ENCODE results near the gene HRH2.
"Not testable (repeated sequence)": the region's sequence is repeated elsewhere in the genome, so short reads cannot be mapped to it uniquely, and the experiment has no call there.

The HRH2 gene

GRCh38 chr5:175649967-175650366 is 7.9 kb upstream of the HRH2 start:
- no peak for DNase-seq

GRCh38 chr5:175650430-175651205 is 7.3 kb upstream of the HRH2 start:
- not testable (repeated sequence) for DNase-seq

GRCh38 chr5:175652741-175653663 is 4.9 kb upstream of the HRH2 start:
- DNase-seq = no peak

GRCh38 chr5:175653763-175654162 is 4.1 kb upstream of the HRH2 start:
- DNase-seq = no peak

DNA sequence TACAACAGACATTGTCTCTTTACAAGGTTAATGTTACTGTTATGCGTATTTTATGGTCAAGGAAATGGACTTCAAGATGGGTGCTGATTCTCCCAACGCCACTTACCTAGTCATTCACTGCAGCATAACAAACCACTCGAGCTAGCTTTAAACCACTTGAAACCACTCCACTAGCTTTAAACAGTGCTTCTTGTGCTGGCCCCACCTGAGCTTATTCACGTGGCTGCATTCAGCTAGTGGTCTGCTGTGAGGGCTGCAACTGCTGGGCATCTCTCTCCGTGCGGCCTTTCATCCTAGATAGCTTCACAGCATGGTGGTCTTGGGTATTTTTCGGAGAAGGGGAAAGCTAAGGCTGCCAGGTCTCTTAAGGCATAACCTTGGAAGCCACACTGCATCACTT is 3.5 kb upstream of the HRH2 start:
- no peak for DNase-seq

DNA sequence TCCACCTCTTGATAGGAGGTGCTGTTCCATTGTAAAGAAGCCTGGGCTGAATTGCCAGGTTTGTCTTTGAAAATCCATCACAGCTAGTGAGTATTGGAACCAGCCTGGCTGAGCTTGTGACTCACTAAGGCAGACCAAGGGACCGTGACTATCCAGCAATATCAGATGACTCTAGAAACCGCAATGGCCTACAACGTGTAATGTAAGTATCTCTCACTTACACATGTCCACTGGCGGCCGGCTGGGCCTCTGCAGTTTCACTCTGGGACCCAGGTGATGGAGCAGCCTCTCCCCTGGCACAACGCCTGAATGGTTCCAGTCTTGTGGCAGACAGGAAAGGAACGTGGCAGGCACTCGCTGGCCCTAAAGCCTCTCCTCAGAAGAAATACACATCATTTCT is 3.1 kb upstream of the HRH2 start:
- no peak for DNase-seq

DNA sequence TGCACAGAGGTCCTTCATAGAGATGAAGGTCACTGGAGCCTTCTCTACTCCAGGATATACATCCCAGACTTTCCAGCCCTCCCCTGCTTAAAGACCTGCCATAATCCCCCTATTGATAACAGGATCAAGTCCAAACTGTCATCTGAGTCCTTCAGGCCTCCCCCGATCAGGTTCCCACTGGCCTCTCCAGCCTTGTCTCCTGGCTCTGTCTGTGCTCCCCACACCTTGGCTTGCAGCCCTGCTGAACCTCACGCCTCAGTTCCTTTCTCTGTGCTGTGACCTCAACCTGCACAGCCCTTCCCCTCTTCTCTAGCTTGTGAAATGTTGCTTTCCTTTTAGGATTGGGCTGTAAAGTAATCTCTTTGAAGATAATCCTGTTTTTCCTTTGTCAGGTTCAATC is 2.5 kb upstream of the HRH2 start:
- no peak for DNase-seq

- DNase-seq = no peak
Measured at GRCh38 chr5:175656966-175657365, 905 bp upstream of the HRH2 start.

GRCh38 chr5:175658299-175659145 is 651 bp downstream of the HRH2 start:
- no peak for DNase-seq

- no peak for DNase-seq
Measured at GRCh38 chr5:175659546-175660253, 1.8 kb downstream of the HRH2 start.

- DNase-seq = peak; percentile 8
Measured at GRCh38 chr5:175663186-175664184, 5.6 kb downstream of the HRH2 start.

- no peak for DNase-seq
Measured at GRCh38 chr5:175664723-175665122, 6.9 kb downstream of the HRH2 start.

DNA sequence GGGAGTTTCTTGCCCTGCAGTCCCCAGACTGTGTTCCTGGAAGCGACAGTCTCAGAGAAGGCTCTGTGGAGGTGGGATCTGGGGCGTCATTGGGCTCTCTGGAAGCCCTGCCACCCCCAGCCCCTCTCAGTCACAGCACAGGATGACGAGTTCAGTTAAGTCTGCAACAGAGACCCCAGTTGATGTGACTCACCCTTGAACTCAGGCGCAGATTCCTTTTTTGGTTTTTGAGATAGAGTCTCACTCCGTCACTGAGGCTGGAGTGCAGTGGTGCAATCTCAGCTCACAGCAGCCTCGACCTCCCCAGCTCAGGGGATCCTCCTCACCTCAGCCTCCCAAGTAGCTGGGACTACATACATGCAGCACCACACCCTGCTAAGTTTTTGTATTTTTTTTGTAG is 8.3 kb downstream of the HRH2 start:
- DNase-seq = no peak

- DNase-seq = no peak
Measured at GRCh38 chr5:175668006-175668405, 10.1 kb downstream of the HRH2 start.

DNA sequence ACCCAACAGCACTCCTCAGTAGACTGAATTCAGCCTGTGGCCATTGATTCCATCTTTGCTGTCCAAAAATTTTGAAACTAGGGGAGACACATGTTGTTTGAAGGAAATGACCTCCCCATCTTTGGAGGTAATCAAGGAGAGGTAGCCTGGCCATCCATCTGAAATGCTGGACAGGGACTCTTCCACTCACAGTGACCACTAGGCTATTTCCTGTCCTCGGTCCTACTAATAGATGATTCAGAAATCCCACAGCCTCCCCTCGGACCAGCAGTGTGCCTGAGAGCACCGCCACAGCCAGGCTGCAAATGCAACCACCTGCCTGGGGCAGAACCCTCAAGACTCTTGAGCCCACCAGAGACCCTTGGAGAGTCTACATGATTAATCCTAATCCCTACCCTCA is 12.5 kb downstream of the HRH2 start:
- no peak for DNase-seq

GRCh38 chr5:175671013-175671412 is 13.1 kb downstream of the HRH2 start:
- no peak for DNase-seq

DNA sequence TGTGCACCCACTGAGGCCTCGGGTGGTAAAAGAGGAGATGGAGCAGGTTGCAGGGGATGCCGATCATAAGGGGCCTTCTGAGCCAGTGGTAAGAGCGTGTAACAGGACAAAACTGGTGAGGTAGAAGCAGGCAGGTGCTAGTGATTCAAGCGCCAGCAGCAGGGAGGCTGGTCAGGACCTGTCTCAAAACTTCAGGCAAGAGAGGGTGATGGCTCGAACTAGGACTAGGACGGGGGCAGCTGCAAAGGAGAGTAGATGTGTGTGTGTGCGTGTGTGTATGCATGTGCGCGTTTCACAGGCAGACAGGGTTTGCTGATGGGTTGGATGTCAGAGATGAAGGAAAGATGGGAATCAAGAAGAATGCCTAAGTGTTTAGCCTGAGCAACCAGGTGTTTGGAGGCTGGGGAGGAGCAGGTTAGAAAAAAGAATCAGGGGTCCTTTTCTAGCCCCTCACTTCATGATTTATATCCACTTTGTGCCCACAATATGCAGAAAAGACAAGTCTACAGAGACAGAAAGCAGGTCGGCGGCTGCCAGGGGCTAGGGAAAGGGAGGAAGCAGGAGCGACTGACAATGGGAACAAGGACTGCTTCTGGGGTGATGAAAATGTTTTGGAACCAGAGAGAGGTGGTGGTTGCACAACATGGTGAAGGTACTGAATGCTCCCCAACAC is 15.2 kb downstream of the HRH2 start:
- DNase-seq = no peak

DNA sequence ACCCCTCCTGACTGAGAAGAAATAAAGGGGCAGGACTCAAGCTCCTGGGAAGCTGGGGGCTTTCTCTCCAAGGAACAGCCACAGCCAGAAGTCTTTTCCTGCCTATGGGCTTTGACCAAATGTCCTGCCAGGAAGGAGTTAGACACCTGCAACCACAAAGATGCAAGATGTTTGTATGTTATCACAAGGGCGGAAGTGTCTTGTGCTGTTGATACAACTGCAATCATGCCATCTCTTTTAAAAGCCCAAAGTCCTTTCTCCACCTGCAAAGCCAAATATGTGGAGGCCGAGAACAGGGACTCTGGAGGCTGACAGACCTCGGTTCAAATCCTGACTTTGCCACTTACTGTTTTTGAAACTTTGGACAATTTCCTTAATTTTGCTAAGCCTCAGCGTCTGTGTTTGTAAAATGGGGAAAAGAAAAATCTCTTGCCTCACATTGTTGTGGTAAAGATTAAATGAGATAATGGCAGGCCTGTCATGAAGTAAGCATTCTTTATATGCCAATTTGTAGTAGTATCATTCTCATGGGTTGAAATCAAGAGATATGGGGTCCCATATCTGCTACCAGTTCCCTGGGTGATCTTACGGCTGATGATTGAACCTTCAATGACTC is 17.0 kb downstream of the HRH2 start:
- no peak for DNase-seq

DNA sequence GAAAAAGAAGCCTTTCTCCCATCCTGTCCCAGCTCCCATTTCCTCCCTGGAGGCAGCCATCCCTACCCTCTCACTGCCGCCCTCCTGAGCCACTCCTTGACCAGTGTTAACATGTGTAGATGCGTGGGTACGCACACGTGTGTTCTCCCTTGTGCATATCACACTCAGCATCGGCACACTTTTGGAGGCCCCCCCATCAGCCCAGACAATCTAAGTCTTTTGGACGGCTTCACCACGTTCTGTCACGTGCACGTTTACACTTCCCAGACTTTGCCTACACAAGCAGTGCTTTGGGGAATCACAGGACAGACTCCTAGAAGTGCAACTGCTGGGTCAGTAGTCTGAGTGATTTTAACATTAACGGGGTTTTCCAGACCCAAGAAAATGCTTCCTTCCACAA is 18.0 kb downstream of the HRH2 start:
- DNase-seq = no peak

DNA sequence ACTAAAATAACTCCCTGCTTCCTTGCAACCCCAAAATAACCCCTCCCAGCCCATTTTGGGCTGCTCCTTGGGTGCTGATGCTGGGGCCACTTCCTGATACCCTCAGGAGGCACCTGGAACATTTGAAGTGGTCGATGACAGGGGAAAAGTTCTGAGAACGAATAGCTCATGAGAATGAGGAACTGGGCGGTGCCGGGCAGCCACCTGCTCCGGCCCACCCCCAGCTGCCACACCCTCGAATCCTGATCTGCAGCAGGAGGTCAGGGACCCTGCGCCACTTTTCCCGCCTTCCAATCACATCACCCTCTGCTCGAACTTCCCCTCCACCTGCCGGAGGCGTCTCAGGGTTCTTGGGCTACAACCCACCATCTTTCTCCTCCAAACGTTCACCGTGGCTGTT is 19.7 kb downstream of the HRH2 start:
- DNase-seq = no peak
